ENCODE data around the gene SMPD3.
"Not testable (repeated sequence)": the region's sequence is repeated elsewhere in the genome, so short reads cannot be mapped to it uniquely, and the experiment has no call there.

The SMPD3 gene

DNA sequence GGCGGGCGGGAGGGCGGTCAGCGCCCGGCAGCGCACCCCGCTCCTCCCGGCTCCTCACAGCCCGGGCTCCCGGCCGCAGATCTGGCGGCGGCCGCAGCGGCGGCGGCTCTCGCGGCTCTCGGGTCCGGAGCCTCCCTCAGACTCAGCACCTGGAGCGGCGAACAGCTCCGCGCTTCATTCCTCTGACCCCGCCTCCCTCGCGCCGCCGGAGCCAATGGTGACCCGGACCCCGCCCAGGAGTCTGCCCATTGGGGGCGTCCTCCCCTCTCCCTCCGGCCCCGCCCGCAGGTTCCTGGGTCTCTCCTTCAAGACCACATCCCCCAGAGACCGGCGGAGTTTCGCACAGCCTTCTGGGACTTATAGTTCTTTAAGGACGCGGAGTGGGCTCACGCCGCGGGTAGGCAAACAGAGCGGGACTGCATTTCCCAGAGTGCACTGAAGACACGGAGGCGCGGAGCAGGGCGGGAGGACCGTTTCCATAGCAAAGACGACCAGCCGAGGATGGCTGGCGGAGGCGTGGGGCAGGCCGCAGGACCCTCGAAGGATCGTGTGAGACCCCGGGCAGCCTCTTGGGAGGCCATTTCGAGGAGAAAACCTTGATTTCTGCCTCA is at the start of gene SMPD3:
Gene SMPD3, minus strand, starts transcription at position 149 of the 611 bp plus-strand sequence. CDS start 76,327 bp downstream, outside the sequence.
- Mint-ChIP-seq H3K36me3 (ENCODE audit: low read depth) (no peaks in the 10 kb centered on the region), H3K27ac (no peak within 1 kb of the TSS), H3K4me1 (ENCODE audit: low read depth) (peaks cover 20% of the 10 kb centered on the region), H3K27me3 (peaks cover 36% of the 10 kb centered on the region), H3K9me3 (no peaks in the 10 kb centered on the region), H3K4me3 (peak within 1 kb of the TSS; percentile 75)
- DNase-seq = peak; percentile 98

DNA sequence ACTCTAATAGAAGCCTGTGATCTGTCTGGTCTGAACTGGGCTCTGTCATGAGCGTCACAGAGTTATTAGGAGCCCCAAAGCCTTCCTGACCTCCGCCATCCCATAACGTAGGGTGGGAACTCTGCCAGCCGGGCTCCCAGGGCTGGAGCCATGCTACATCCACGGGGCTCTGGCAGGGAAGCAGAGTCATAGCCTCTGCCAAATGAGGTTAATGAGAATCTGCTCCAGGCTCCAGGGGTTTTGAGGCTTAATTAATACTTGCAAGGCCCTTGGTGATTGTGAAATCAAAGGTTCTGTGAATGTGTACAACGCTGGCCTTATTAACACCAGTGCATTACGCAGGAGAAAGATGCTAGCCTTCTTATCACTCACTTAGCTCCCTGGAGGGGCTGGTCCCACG is 48.4 kb upstream of the SMPD3 start:
- Mint-ChIP-seq H3K4me3 (no peak overlapping the region), H3K27me3 (peaks cover 2% of the 10 kb centered on the region), H3K4me1 (ENCODE audit: low read depth) (no peaks in the 10 kb centered on the region), H3K36me3 (ENCODE audit: low read depth) (no peaks in the 10 kb centered on the region), H3K9me3 (no peaks in the 10 kb centered on the region), H3K27ac (no peak overlapping the region)
- no peak for DNase-seq

GRCh38 chr16:68494261-68494660 is 46.0 kb upstream of the SMPD3 start:
- not testable (repeated sequence) for H3K4me3 Mint-ChIP-seq; H3K36me3 Mint-ChIP-seq (ENCODE audit: low read depth); H3K9me3 Mint-ChIP-seq; H3K27me3 Mint-ChIP-seq; H3K4me1 Mint-ChIP-seq (ENCODE audit: low read depth); DNase-seq; H3K27ac Mint-ChIP-seq

DNA sequence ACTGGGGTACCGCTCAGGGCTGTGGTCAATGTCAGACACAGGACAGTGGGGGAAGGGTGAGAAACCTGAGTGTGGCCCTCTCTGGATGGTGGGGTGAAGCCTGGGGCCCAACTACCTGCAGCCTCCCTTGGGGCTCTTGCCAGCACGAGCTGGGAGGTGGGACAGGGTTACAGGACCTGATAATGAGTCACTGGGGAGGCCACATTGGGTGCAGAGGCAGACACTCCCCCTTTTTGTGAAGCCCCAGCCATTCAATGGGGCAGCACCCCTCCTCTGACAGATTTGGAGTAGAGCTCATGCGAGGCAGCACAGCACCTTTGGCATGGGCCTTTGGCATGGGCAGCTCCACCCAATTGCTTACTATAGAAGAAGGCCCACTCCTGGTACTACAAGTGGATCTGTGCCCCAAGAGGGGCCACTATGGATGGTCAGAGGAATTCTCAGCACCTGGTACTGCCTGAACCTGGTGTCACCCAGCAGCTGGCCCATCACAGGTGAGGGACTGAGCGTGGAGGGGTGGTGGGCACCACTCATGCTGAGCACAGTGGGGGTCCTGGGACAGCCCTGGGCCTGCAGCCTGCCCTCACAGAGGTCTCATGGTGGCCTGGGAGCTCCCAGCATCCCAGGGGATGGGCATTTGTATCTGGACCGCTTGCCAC is 45.2 kb upstream of the SMPD3 start:
- Mint-ChIP-seq H3K9me3 (no peaks in the 10 kb centered on the region), H3K27ac (no peak overlapping the region), H3K27me3 (peaks cover 2% of the 10 kb centered on the region), H3K4me1 (ENCODE audit: low read depth) (no peaks in the 10 kb centered on the region), H3K4me3 (no peak overlapping the region), H3K36me3 (ENCODE audit: low read depth) (no peaks in the 10 kb centered on the region)
- no peak for DNase-seq

- H3K4me3 Mint-ChIP-seq = no peak overlapping the region
- no peak for DNase-seq
- H3K36me3 Mint-ChIP-seq (ENCODE audit: low read depth) = no peaks in the 10 kb centered on the region
- H3K27me3 Mint-ChIP-seq = peaks cover 2% of the 10 kb centered on the region
- no peaks in the 10 kb centered on the region for H3K9me3 Mint-ChIP-seq
- H3K27ac Mint-ChIP-seq = no peak overlapping the region
- H3K4me1 Mint-ChIP-seq (ENCODE audit: low read depth) = no peaks in the 10 kb centered on the region
These were observed 44.5 kb upstream of the SMPD3 start for GRCh38 chr16:68492543-68493411.

GRCh38 chr16:68492151-68492542 is 43.8 kb upstream of the SMPD3 start:
- H3K36me3 Mint-ChIP-seq (ENCODE audit: low read depth) = no peaks in the 10 kb centered on the region
- no peaks in the 10 kb centered on the region for H3K9me3 Mint-ChIP-seq
- no peak for DNase-seq
- no peaks in the 10 kb centered on the region for H3K4me1 Mint-ChIP-seq (ENCODE audit: low read depth)
- peaks cover 2% of the 10 kb centered on the region for H3K27me3 Mint-ChIP-seq
- H3K27ac Mint-ChIP-seq = no peak overlapping the region
- no peak overlapping the region for H3K4me3 Mint-ChIP-seq

DNA sequence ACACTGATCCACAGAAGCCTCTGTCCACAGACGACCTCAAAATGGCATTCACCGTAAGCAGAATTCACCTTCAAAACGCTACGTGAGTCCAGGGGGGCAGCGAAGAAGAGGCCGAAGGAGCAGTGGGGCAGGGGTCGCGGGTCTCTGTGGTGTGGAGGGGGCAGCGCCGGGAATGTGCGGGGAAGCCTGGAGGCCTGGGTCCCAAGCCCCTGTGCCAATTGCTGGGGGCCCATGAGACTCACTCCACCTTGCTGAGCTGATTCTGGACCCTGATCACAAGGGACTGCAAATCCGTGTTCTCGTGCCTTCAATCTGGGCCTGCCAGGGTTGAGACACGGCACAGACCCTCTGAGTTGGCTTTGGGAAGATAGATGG is 43.3 kb upstream of the SMPD3 start:
- Mint-ChIP-seq H3K4me3 (no peak overlapping the region), H3K36me3 (ENCODE audit: low read depth) (no peaks in the 10 kb centered on the region), H3K27ac (no peak overlapping the region), H3K27me3 (peaks cover 2% of the 10 kb centered on the region), H3K9me3 (no peaks in the 10 kb centered on the region), H3K4me1 (ENCODE audit: low read depth) (no peaks in the 10 kb centered on the region)
- DNase-seq = no peak

DNA sequence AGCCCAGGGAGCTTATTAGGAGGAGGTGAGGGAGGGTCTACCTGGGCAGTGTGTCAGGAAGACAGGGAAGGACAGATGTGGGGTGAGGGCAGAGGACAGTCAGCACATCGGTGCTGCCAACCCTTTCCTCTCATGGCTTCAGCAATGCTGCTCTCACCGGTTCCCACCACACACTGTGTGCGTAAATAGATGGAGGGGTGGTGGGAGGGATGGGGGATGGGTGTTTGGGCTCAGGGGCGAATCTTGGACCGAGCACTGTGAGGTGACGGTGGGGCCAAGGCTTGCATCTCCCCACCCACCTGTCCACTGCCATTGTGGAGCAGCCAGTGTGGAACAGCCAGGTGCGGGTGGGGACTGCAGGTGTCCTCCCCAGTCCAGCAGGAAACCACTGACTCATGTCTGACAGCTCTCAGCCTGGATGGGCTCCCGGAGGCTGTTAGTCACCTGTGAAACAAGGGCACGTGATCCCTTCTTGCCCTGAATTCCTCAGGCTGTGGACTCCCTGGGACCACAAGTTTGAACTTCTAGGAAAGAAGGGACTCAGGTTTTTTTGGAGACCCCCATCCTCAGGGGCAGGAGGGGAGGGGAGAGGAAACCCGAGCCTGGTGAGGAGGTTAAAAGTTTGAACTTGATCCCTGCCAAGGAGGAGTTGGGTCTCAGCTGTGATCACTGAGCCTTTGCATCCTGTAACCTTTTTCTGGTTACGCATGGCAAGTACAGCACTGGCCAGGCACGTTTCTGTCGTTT is 42.7 kb upstream of the SMPD3 start:
- no peaks in the 10 kb centered on the region for H3K9me3 Mint-ChIP-seq
- H3K27me3 Mint-ChIP-seq = peaks cover 2% of the 10 kb centered on the region
- no peak for DNase-seq
- H3K4me3 Mint-ChIP-seq = no peak overlapping the region
- H3K4me1 Mint-ChIP-seq (ENCODE audit: low read depth) = no peaks in the 10 kb centered on the region
- no peak overlapping the region for H3K27ac Mint-ChIP-seq
- H3K36me3 Mint-ChIP-seq (ENCODE audit: low read depth) = no peaks in the 10 kb centered on the region

GRCh38 chr16:68490358-68490757 is 42.0 kb upstream of the SMPD3 start:
- H3K4me1 Mint-ChIP-seq (ENCODE audit: low read depth) = no peaks in the 10 kb centered on the region
- no peaks in the 10 kb centered on the region for H3K36me3 Mint-ChIP-seq (ENCODE audit: low read depth)
- no peaks in the 10 kb centered on the region for H3K9me3 Mint-ChIP-seq
- no peak overlapping the region for H3K4me3 Mint-ChIP-seq
- no peak for DNase-seq
- H3K27me3 Mint-ChIP-seq = peaks cover 2% of the 10 kb centered on the region
- no peak overlapping the region for H3K27ac Mint-ChIP-seq

- Mint-ChIP-seq H3K36me3 (ENCODE audit: low read depth) (no peaks in the 10 kb centered on the region), H3K27me3 (peaks cover 2% of the 10 kb centered on the region), H3K4me1 (ENCODE audit: low read depth) (no peaks in the 10 kb centered on the region), H3K9me3 (no peaks in the 10 kb centered on the region), H3K4me3 (no peak overlapping the region), H3K27ac (no peak overlapping the region)
- DNase-seq = no peak
These were observed 40.2 kb upstream of the SMPD3 start for GRCh38 chr16:68488554-68488953.

- no peaks in the 10 kb centered on the region for H3K27me3 Mint-ChIP-seq
- no peak overlapping the region for H3K4me3 Mint-ChIP-seq
- H3K27ac Mint-ChIP-seq = no peak overlapping the region
- no peak for DNase-seq
- no peaks in the 10 kb centered on the region for H3K4me1 Mint-ChIP-seq (ENCODE audit: low read depth)
- H3K36me3 Mint-ChIP-seq (ENCODE audit: low read depth) = no peaks in the 10 kb centered on the region
- no peaks in the 10 kb centered on the region for H3K9me3 Mint-ChIP-seq
These were observed 39.4 kb upstream of the SMPD3 start for GRCh38 chr16:68487669-68488068.

DNA sequence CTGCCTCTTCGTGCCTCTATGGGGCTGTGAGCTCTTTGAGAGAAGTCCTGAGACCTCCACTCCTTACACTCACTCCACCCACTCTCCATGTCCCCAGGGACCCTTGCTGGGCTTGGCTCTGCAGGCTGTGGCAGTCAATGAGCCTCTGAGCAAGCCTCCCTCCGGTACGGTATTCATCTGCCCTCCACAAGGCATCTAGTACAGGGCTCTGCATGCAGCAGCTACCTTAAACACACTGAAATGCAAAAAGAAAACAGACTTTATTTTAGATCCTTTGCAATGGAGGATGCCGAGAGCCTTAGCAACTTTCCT is 38.9 kb upstream of the SMPD3 start:
- Mint-ChIP-seq H3K4me1 (ENCODE audit: low read depth) (no peaks in the 10 kb centered on the region), H3K36me3 (ENCODE audit: low read depth) (no peaks in the 10 kb centered on the region), H3K27me3 (no peaks in the 10 kb centered on the region), H3K4me3 (no peak overlapping the region), H3K27ac (no peak overlapping the region), H3K9me3 (no peaks in the 10 kb centered on the region)
- DNase-seq = no peak

- Mint-ChIP-seq H3K4me1 (ENCODE audit: low read depth) (no peaks in the 10 kb centered on the region), H3K9me3 (no peaks in the 10 kb centered on the region), H3K36me3 (ENCODE audit: low read depth) (no peaks in the 10 kb centered on the region), H3K4me3 (no peak overlapping the region), H3K27ac (no peak overlapping the region), H3K27me3 (no peaks in the 10 kb centered on the region)
- no peak for DNase-seq
These were observed 38.3 kb upstream of the SMPD3 start for GRCh38 chr16:68486502-68487202.

GRCh38 chr16:68481636-68482035 is 33.3 kb upstream of the SMPD3 start:
- Mint-ChIP-seq H3K36me3 (ENCODE audit: low read depth) (no peaks in the 10 kb centered on the region), H3K27me3 (no peaks in the 10 kb centered on the region), H3K4me1 (ENCODE audit: low read depth) (no peaks in the 10 kb centered on the region)

More at GRCh38 chr16:68481636-68482035, 33.3 kb upstream of the SMPD3 start:
- DNase-seq = no peak
- no peaks in the 10 kb centered on the region for H3K9me3 Mint-ChIP-seq
- no peak overlapping the region for H3K4me3 Mint-ChIP-seq
- H3K27ac Mint-ChIP-seq = no peak overlapping the region

Data from activated T-cell treated with anti-CD3 and anti-CD28 coated beads, Interleukin-2, amount 50 U/mL, for 24 hours (primary cell).